WTC11 (cell line): ENCODE results near the gene GIPC2. TPM values are rescaled to one million over a fixed set of nuclear protein-coding genes. Genes with fewer than 3 reads are reported as not detected.
A peak's percentile ranks its signal among the peaks of the same experiment; 100 is the strongest.

Experiments used
- ATAC-seq: fragments of 200-7000 bp; cut with Tn5 transposase; 2 replicates; pipeline ENCODE4 v1.10.0; 2021; ENCODE audit warnings: mild to moderate bottlenecking, moderate library complexity
- CTCF ChIA-PET: fragments of 300-600 bp; sonication (Branson Sonifier 250); formaldehyde crosslinking; loops from one replicate; lab custom pipeline; 2021; ENCODE audit warnings: antibody characterized with exemption; lab: Charles Lee
- POLR2A ChIA-PET: fragments of 350-600 bp; sonication (Branson Sonifier 250); formaldehyde crosslinking; loops from one replicate; lab custom pipeline; 2021; ENCODE audit warnings: antibody characterized with exemption; lab: Charles Lee
- DNase-seq: peaks from one replicate; pipeline ENCODE4 v3.0.0; 2021; ENCODE audit warnings: low spot score
- H3K27ac Mint-ChIP-seq: 2 replicates; pipeline ENCODE4 v1.8.0; 2021; ENCODE audit warnings: mixed read lengths
- H3K27me3 Mint-ChIP-seq: 2 replicates; pipeline ENCODE4 v1.8.0; 2021; ENCODE audit warnings: low read depth, mild to moderate bottlenecking, moderate library complexity, mixed read lengths
- H3K36me3 Mint-ChIP-seq: 2 replicates; pipeline ENCODE4 v1.8.0; 2021; ENCODE audit warnings: mixed read lengths
- H3K4me1 Mint-ChIP-seq: 2 replicates; pipeline ENCODE4 v1.8.0; 2022; ENCODE audit warnings: mixed read lengths
- H3K4me3 Mint-ChIP-seq: 2 replicates; pipeline ENCODE4 v1.8.0; 2021; ENCODE audit warnings: mild to moderate bottlenecking, moderate library complexity, mixed read lengths
- H3K9me3 Mint-ChIP-seq: 2 replicates; pipeline ENCODE4 v1.8.0; 2021; ENCODE audit warnings: mixed read lengths
- E2F4 ChIP-seq: sonication (generic); formaldehyde crosslinking; IDR thresholded peaks from 2 replicates; pipeline ENCODE4 v1.8.1; 2022; ENCODE audit warnings: low read depth, mild to moderate bottlenecking, moderate library complexity, missing genetic modification reagents, borderline replicate concordance
- ERG ChIP-seq: fragments of 250-450 bp; sonication (Bioruptor Pico); IDR thresholded peaks from 2 replicates; pipeline ENCODE4 v1.8.0; 2021; ENCODE audit warnings: mild to moderate bottlenecking
- ESRRA ChIP-seq: sonication (generic); formaldehyde crosslinking; IDR thresholded peaks from 2 replicates; pipeline ENCODE4 v1.8.1; 2022; ENCODE audit warnings: mild to moderate bottlenecking, missing genetic modification reagents, borderline replicate concordance
- ETV6 ChIP-seq: sonication (generic); formaldehyde crosslinking; IDR thresholded peaks from 2 replicates; pipeline ENCODE4 v1.8.1; 2022; ENCODE audit warnings: mild to moderate bottlenecking, missing genetic modification reagents
- FOXJ3 ChIP-seq: sonication (generic); formaldehyde crosslinking; IDR thresholded peaks from 2 replicates; pipeline ENCODE4 v1.9.0; 2021; ENCODE audit warnings: missing genetic modification reagents, mild to moderate bottlenecking, borderline replicate concordance
- GABPB1 ChIP-seq: sonication (generic); formaldehyde crosslinking; IDR thresholded peaks from 2 replicates; pipeline ENCODE4 v1.8.1; 2023; ENCODE audit warnings: mild to moderate bottlenecking, missing genetic modification reagents
- JAZF1 ChIP-seq: fragments of 250-450 bp; sonication (Bioruptor Pico); IDR thresholded peaks from 2 replicates; pipeline ENCODE4 v1.9.0; 2021; ENCODE audit warnings: moderate library complexity, mild to moderate bottlenecking, inconsistent platforms
- JUN ChIP-seq: sonication (generic); formaldehyde crosslinking; IDR thresholded peaks from 2 replicates; pipeline ENCODE4 v1.8.0; 2023; ENCODE audit warnings: mild to moderate bottlenecking, missing genetic modification reagents
- MYBL2 ChIP-seq: sonication (generic); formaldehyde crosslinking; IDR thresholded peaks from 2 replicates; pipeline ENCODE4 v1.8.1; 2023; ENCODE audit warnings: mild to moderate bottlenecking, moderate library complexity, missing genetic modification reagents
- NR2C2 ChIP-seq: sonication (generic); formaldehyde crosslinking; IDR thresholded peaks from 2 replicates; pipeline ENCODE4 v1.8.0; 2022; ENCODE audit warnings: mild to moderate bottlenecking, missing genetic modification reagents
- OVOL2 ChIP-seq: fragments of 250-450 bp; sonication (Bioruptor Pico); IDR thresholded peaks from 2 replicates; pipeline ENCODE4 v1.9.0; 2021; ENCODE audit warnings: mild to moderate bottlenecking, borderline replicate concordance
- SMAD3 ChIP-seq: sonication (generic); formaldehyde crosslinking; IDR thresholded peaks from 2 replicates; pipeline ENCODE4 v1.8.0; 2022; ENCODE audit warnings: missing genetic modification reagents, mild to moderate bottlenecking, borderline replicate concordance
- ZNF138 ChIP-seq: sonication (generic); formaldehyde crosslinking; conservative IDR thresholded peaks from 2 replicates; pipeline ENCODE4 v1.8.1; 2022; ENCODE audit warnings: mild to moderate bottlenecking, moderate library complexity, missing genetic modification reagents
- ZNF396 ChIP-seq: fragments of 250-450 bp; sonication (Bioruptor Pico); IDR thresholded peaks from 2 replicates; pipeline ENCODE4 v1.8.0; 2021; ENCODE audit warnings: mild to moderate bottlenecking, moderate library complexity, borderline replicate concordance
- ZNF416 ChIP-seq: fragments of 250-450 bp; sonication (Bioruptor Pico); IDR thresholded peaks from 2 replicates; pipeline ENCODE4 v1.9.0; 2021; ENCODE audit warnings: mild to moderate bottlenecking, inconsistent platforms
- total RNA-seq: library from RNA; stranded (reverse); gene quantifications from 3 replicates; pipeline ENCODE4 v1.2.3, GENCODE V29; 2021
- TF ChIP-seq, protein P1 (sequence below): sonication (generic); formaldehyde crosslinking; IDR thresholded peaks from 2 replicates; pipeline ENCODE4 v1.8.0; 2023; ENCODE audit warnings: mild to moderate bottlenecking, missing genetic modification reagents
- TF ChIP-seq, protein P2 (sequence below): fragments of 250-450 bp; sonication (Bioruptor Pico); IDR thresholded peaks from 2 replicates; pipeline ENCODE4 v1.9.0; 2021; ENCODE audit warnings: moderate library complexity, mild to moderate bottlenecking, inconsistent platforms, borderline replicate concordance
- TF ChIP-seq, protein P3 (sequence below): sonication (generic); formaldehyde crosslinking; IDR thresholded peaks from 2 replicates; pipeline ENCODE4 v1.8.0; 2023; ENCODE audit warnings: missing genetic modification reagents
- TF ChIP-seq, protein P4 (sequence below): fragments of 250-450 bp; sonication (Bioruptor Pico); IDR thresholded peaks from 2 replicates; pipeline ENCODE4 v2.1.2; 2022; ENCODE audit warnings: mild to moderate bottlenecking, moderate library complexity

The GIPC2 gene
- total RNA-seq, 1 experiment from 2014 or later, result 0.83 TPM

DNA sequence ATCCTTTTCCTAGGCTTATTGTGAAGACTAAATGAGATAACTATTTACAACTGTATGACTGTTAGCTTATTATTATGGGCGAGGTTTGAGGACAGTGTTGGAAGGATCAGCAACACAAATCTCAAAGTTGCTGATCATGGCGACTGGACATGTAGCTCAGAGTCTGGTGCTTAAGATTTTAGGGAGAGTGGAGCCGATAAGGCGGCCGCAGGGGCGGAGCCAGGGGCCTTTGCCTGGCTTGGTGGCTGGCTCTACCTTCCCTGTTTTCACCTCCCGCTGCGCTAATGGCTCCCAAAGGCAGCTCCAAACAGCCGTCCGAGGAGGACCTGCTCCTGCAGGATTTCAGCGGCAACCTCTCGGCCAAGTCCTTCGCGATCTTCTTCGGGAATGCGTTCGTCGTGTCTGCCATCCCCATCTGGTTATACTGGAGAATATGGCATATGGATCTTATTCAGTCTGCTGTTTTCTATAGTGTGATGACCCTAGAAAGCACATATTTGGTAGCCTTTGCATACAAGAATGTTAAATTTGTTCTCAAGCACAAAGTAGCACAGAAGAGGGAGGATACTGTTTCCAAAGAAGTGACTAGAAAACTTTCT, 45.5 kb downstream of the GIPC2 start:
- no peak for TF ChIP-seq JAZF1 (CRISPR knock-in tag)
- TF ChIP-seq, all 79 proteins: peak for 0
- no peak overlapping the region for H3K27ac Mint-ChIP-seq
- peak; percentile 97 for ATAC-seq
- POLR2A ChIA-PET, result interaction anchor here (0.6 kb wide), 1 partner anchor 387 kb away, joined by 3 read pairs; no protein-coding TSS in a partner anchor
- H3K27me3 Mint-ChIP-seq, result no peaks in the 10 kb centered on the region
- peaks cover 13% of the 10 kb centered on the region for H3K9me3 Mint-ChIP-seq
- H3K4me3 Mint-ChIP-seq, result no peak overlapping the region
- peaks cover 6% of the 10 kb centered on the region for H3K36me3 Mint-ChIP-seq
- CTCF ChIA-PET, result interaction anchor here (1.7 kb wide), 1 partner anchor 40 kb away, joined by 6 read pairs; no protein-coding TSS in a partner anchor
- peak; percentile 36 for DNase-seq
- peaks cover 10% of the 10 kb centered on the region for H3K4me1 Mint-ChIP-seq

DNA sequence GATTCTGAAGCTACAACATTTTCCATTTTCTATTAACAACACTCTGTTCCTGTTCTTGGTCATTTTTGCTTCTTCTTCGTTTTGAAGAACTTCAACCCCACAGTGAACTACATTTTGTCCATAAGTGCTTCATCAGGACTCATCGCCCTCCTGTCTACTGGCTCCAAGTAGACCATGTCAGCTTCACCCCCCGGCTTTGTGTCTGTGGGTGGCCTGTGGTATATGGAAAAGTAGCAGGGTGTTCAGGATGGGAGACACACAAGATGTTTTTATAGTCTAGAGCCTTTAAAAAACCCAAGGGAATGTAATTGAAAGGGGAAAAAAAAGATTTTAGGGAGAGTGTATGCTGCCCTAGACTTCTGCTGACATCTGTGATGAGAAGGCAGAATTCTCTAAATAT, 46.1 kb downstream of the GIPC2 start:
- DNase-seq, result no peak
- H3K27me3 Mint-ChIP-seq, result no peaks in the 10 kb centered on the region
- no peak overlapping the region for H3K27ac Mint-ChIP-seq
- TF ChIP-seq ZNF396 (CRISPR knock-in tag) (no peak), ETV6 (CRISPR knock-in tag) (no peak), SMAD3 (CRISPR knock-in tag) (no peak), ZNF138 (no peak), OVOL2 (CRISPR knock-in tag) (no peak), GABPB1 (CRISPR knock-in tag) (no peak), MYBL2 (CRISPR knock-in tag) (no peak), ESRRA (CRISPR knock-in tag) (no peak), ZNF416 (CRISPR knock-in tag) (no peak)
- TF ChIP-seq, protein P1, sequence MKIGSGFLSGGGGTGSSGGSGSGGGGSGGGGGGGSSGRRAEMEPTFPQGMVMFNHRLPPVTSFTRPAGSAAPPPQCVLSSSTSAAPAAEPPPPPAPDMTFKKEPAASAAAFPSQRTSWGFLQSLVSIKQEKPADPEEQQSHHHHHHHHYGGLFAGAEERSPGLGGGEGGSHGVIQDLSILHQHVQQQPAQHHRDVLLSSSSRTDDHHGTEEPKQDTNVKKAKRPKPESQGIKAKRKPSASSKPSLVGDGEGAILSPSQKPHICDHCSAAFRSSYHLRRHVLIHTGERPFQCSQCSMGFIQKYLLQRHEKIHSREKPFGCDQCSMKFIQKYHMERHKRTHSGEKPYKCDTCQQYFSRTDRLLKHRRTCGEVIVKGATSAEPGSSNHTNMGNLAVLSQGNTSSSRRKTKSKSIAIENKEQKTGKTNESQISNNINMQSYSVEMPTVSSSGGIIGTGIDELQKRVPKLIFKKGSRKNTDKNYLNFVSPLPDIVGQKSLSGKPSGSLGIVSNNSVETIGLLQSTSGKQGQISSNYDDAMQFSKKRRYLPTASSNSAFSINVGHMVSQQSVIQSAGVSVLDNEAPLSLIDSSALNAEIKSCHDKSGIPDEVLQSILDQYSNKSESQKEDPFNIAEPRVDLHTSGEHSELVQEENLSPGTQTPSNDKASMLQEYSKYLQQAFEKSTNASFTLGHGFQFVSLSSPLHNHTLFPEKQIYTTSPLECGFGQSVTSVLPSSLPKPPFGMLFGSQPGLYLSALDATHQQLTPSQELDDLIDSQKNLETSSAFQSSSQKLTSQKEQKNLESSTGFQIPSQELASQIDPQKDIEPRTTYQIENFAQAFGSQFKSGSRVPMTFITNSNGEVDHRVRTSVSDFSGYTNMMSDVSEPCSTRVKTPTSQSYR (CRISPR knock-in tag), result no peak
- TF ChIP-seq, protein P2, sequence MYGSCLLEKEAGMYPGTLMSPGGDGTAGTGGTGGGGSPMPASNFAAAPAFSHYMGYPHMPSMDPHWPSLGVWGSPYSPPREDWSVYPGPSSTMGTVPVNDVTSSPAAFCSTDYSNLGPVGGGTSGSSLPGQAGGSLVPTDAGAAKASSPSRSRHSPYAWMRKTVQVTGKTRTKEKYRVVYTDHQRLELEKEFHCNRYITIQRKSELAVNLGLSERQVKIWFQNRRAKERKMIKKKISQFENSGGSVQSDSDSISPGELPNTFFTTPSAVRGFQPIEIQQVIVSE (CRISPR knock-in tag), result no peak
- TF ChIP-seq, protein P3, sequence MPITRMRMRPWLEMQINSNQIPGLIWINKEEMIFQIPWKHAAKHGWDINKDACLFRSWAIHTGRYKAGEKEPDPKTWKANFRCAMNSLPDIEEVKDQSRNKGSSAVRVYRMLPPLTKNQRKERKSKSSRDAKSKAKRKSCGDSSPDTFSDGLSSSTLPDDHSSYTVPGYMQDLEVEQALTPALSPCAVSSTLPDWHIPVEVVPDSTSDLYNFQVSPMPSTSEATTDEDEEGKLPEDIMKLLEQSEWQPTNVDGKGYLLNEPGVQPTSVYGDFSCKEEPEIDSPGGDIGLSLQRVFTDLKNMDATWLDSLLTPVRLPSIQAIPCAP (CRISPR knock-in tag), result no peak
- H3K9me3 Mint-ChIP-seq, result peaks cover 7% of the 10 kb centered on the region
- CTCF ChIA-PET, result interaction anchor here (1.7 kb wide), 1 partner anchor 39 kb away, joined by 6 read pairs; no protein-coding TSS in a partner anchor
- POLR2A ChIA-PET, result no interaction called here
- H3K36me3 Mint-ChIP-seq, result peaks cover 1% of the 10 kb centered on the region
- H3K4me3 Mint-ChIP-seq, result no peak overlapping the region
- peaks cover 10% of the 10 kb centered on the region for H3K4me1 Mint-ChIP-seq
- no peak for ATAC-seq

DNA sequence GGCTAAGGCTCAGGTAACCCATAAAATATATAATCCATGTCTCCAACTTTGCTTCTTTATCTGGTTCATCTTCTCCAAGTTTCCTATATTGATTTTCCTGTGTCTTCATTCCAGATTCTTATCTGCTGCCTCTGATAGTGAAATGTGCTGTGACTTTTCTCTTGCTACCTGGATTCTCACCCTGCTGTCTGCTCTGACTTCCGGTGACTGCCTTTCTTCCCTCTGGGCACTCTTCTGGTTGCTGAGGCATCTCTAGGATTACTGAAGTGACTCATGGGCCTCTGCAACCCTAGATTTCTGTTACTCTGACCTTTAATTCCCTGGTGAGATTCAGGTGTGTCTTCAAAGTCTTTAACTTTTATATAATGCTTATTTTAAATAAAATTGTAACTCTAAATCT, 46.9 kb downstream of the GIPC2 start:
- ATAC-seq, result no peak
- H3K36me3 Mint-ChIP-seq, result no peaks in the 10 kb centered on the region
- CTCF ChIA-PET, result interaction anchor here (0.6 kb wide), 1 partner anchor 21 kb away, joined by 3 read pairs; no protein-coding TSS in a partner anchor
- no peak for TF ChIP-seq NR2C2 (CRISPR knock-in tag)
- TF ChIP-seq, protein P3 (CRISPR knock-in tag), result no peak
- TF ChIP-seq, protein P4, sequence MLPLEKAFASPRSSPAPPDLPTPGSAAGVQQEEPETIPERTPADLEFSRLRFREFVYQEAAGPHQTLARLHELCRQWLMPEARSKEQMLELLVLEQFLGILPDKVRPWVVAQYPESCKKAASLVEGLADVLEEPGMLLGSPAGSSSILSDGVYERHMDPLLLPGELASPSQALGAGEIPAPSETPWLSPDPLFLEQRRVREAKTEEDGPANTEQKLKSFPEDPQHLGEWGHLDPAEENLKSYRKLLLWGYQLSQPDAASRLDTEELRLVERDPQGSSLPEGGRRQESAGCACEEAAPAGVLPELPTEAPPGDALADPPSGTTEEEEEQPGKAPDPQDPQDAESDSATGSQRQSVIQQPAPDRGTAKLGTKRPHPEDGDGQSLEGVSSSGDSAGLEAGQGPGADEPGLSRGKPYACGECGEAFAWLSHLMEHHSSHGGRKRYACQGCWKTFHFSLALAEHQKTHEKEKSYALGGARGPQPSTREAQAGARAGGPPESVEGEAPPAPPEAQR (CRISPR knock-in tag), result no peak
- TF ChIP-seq JUN (CRISPR knock-in tag), result no peak
- no peak for TF ChIP-seq E2F4
- no peak for TF ChIP-seq FOXJ3 (CRISPR knock-in tag)
- no peak for TF ChIP-seq ERG (CRISPR knock-in tag)

More for the DNA sequence above, 46.9 kb downstream of the GIPC2 start:
- Mint-ChIP-seq H3K4me1 (peaks cover 10% of the 10 kb centered on the region), H3K27ac (no peak overlapping the region), H3K4me3 (no peak overlapping the region), H3K9me3 (peaks cover under 1% of the 10 kb centered on the region; the same call in 1 of the 2 replicates), H3K27me3 (no peaks in the 10 kb centered on the region)
- POLR2A ChIA-PET, result interaction anchor here (0.6 kb wide), 1 partner anchor 210 kb away, joined by 3 read pairs; no protein-coding TSS in a partner anchor
- DNase-seq, result no peak
